GM12891 (cell line): Measurements from ENCODE around the gene CPM.

Experiments
- PAX5 ChIP-seq: IDR thresholded peaks from 2 replicates; pipeline ENCODE4 v1.6.1; 2011; ENCODE audit warnings: low read length, moderate library complexity, mild to moderate bottlenecking; ENCODE audit not compliant: insufficient read depth, severe bottlenecking
- POLR2A ChIP-seq: IDR thresholded peaks from 2 replicates; pipeline ENCODE4 v1.6.1; 2011; ENCODE audit warnings: low read depth, low read length, control low read depth
- POLR2AphosphoS5 ChIP-seq: IDR thresholded peaks from 2 replicates; pipeline ENCODE4 v1.6.1; 2011; ENCODE audit warnings: low read depth, low read length, control low read depth
- SPI1 ChIP-seq: IDR thresholded peaks from 2 replicates; pipeline ENCODE4 v1.6.1; 2011; ENCODE audit warnings: low read depth, low read length, control low read depth
- TAF1 ChIP-seq: IDR thresholded peaks from 2 replicates; pipeline ENCODE4 v1.6.1; 2011; ENCODE audit warnings: low read depth, low read length, control low read depth

GRCh38 chr12:68893741-68894140 lies 39.2 kb downstream of the CPM start:
- no peak for TF ChIP-seq POLR2A
- no peak for TF ChIP-seq POLR2AphosphoS5
- no peak for TF ChIP-seq SPI1
- TF ChIP-seq PAX5: no peak
- no peak for TF ChIP-seq TAF1
